ENCODE data around the gene TLR9.

TLR9 gene

GRCh38 chr3:52247409-52248164 lies 22.1 kb upstream of the TLR9 start:
- in situ Hi-C loops (cut with MboI; ENCODE audit: low sequenced_read_pairs): loop anchor here (25.0 kb wide), 1 partner anchor 90 kb away; no protein-coding TSS in a partner anchor

DNA sequence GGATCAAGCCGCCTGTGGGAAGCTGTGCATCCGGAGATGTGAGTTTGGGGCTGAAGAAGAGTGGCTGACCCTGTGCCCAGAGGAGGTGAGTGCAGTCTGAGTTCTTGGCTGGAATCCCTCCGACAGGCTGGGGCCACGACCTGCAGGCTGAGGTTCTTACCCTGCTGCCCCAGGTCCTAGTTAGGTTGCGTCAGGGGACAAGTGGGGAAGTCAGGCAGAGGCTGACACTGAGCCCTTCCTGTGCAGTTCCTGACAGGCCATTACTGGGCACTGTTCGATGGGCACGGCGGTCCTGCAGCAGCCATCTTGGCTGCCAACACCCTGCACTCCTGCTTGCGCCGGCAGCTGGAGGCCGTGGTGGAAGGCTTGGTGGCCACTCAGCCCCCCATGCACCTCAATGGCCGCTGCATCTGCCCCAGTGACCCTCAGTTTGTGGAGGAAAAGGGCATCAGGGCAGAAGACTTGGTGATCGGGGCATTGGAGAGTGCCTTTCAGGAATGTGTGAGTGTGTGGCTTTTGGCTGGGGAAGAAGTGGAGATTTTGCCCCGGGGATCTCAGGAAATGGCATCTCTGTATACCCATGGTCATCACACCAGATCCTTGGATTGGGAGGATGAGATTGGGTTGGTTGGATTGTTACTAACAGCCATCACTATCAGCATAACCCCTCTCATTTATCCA lies 21.4 kb upstream of the TLR9 start:
- in situ Hi-C loops (cut with MboI; ENCODE audit: low sequenced_read_pairs): loop anchor here (25.0 kb wide), 1 partner anchor 90 kb away; no protein-coding TSS in a partner anchor

DNA sequence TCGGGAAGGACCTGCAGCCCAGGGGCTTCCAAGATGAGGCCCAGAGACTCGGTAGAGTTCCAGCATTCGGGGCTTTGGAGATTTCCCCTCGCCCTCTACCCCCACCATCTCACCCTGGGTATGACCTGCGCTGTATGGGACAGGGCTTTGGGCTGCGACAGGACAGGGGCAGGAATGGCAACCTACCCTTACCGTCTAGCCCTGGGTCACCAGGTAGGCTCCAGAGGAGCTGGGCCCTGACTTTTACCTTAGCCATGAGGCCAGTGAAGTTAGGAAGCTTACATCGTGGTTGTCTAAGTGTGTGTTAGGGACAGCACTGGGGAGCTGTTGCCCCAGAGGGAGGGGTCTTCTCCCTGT lies 20.8 kb upstream of the TLR9 start:
- in situ Hi-C loops (cut with MboI; ENCODE audit: low sequenced_read_pairs): loop anchor here (25.0 kb wide), 1 partner anchor 91 kb away; no protein-coding TSS in a partner anchor

DNA sequence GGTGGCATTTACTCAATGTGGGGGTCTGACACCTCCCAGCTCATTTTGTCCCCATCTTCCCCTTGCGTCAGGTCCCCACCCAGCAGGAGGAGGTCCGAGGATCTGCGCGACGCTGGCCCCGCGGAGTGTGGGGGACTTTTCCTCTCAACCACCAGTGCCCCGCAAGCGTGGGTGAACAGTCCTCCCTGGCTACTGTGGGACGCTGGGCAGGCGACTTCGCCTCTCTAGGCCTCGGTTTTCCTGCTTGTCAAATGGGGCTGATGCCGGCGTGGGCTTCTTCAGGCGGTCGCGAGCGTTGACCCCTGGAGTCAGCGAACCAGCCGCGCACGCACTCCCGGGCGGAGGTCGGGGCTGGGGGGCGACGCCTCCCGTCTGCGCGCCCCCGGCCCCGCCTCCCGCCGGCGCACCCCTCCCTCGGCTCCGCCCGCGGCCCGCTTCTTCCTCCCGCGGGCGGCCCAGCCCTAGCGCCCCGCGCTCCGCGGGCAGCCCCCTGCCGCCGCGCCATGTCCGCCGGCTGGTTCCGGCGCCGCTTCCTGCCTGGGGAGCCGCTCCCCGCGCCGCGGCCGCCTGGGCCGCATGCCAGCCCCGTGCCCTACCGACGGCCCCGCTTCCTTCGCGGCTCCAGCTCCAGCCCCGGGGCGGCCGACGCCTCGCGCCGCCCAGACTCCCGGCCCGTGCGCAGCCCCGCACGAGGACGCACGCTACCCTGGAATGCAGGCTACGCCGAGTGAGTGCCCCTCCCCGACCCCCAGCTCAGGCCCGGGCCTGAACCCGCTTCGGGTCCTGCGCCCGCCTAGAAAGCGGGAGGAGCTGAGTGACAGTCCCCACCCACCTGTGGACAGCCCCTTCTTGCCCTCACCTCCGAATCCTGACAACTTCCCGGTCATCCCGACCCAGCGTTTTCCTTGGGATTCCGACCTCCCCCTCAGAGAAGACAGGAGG lies 20.1 kb upstream of the TLR9 start, which contains the start of gene PPM1M:
TSS of gene PPM1M (plus strand) at position 438 of the 942 bp plus-strand sequence. CDS start at position 504, 66 bp downstream.
- in situ Hi-C loops (cut with MboI; ENCODE audit: low sequenced_read_pairs): loop anchor here (25.0 kb wide), 1 partner anchor 92 kb away; no protein-coding TSS in a partner anchor

DNA sequence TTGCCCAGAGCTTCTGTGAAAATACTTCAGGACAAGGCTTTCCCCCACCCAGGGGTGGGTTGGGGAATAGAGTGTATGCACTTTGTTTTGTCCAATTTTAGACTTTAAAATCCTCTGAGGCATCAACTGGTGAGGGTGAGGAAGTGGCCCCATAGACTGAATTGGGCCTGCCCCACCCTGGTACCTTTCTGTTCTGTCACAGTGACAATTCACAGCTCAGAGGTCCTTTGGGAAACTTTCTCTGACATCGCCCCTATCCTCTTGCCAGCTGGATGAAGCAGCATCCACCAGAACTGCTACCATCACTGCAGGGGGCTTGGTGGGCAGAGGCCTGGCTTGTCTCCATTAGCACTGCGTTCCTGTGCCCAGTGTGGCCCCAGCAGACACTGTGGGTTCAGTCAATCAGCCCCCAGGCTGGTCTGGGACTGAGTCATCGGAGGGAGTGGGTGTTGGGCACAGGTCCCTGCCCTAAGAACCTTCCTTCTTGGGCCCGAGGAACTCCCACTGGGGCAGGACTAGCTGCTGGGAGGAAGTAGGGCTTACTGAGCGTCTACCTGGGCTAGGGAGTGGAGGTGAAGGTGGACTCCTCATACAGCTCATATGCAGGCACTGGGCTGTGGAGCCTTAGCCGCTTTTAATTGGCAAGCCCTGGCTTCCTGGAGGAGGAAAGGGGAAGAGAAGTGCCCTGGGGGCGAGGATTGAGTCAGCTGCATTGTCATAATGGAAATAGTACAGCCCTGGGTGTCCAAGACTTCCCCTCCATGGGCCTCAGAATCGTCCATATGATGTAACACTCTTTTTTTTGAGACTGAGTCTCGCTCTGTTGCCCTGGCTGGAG lies 18.6 kb upstream of the TLR9 start:
- in situ Hi-C loops (cut with MboI; ENCODE audit: low sequenced_read_pairs): loop anchor here (25.0 kb wide), 1 partner anchor 93 kb away; no protein-coding TSS in a partner anchor

DNA sequence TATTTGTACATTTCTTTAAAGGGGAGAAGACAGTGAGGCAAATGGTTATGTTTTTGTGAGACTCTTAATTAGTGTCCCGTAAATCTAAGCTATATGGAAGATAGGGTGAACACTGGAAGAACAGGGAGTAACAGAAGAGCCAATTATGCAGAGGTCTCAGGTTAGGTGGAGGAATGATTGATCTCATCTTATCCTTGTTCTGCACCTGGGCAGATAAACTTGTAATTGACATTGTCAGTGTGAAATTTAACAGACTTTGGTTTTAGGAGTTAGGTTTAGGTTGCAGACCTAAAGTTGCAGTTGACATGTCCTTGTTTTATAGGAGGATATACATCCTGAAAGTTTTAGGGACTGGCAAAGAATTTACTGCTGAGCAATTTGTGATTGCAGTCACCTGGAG lies 16.6 kb upstream of the TLR9 start:
- in situ Hi-C loops (cut with MboI; ENCODE audit: low sequenced_read_pairs): loop anchor here (25.0 kb wide), 1 partner anchor 95 kb away; no protein-coding TSS in a partner anchor

DNA sequence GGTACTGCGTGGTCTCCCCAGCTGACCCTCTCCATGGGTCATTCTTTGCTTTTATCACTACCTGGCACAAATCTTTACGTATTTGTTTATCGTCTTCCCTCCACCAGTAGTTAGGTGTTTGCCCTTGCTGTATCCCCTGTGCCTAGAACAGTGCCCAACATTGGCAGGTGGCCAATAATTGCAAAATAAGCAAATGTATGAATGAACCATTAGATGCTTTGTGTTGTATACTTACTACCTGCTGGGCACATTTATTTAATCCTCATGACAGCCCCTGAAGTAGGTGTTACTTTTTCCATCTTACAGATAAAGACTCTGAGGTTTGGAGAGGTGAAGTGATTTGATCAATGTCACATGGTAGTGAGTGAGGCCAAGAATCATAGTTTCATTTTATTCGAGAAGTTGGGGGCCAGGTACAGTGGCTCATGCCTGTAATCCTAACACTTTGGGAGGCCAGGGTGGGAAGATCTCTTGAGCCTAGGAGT lies 15.5 kb upstream of the TLR9 start:
- in situ Hi-C loops (cut with MboI; ENCODE audit: low sequenced_read_pairs): loop anchor here (25.0 kb wide), 1 partner anchor 96 kb away; no protein-coding TSS in a partner anchor

DNA sequence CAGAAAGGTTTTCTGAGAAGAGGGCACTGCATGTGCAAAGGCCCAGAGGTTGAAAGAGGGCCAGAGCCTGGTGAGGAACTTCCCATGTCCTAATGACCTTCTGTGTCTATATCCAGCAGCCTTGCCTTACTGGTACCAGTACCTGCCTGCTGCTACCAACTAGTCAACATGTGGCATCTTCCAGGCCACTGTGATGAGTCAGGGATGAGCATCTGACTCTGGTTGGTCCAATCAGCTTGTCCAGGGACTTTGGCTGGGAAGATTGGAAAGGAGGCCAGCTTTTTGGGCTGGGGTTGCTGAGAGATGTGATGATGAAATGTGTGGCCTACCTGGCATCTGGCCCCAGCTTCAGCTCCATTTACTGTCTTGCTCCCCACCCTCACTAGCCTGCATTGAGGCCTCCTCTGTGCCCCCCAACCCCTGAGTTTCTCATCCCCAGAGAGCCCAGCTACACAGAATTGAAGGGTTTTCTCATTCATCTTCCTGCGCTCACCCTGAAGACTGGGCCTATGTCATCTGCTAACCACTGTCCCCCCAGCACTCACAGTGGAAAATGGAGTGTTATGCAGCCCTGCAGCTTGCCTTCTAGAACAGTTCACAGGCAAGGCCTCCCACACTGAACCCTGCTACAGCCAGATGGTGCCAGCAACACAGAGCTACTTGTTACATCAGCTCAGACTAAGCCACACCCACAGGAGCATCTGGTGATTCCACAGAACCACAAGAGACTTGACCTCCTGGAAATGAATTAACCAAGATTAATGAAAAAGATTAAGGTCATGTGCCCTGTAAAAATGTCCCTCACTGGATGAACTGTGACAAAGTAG lies 14.8 kb upstream of the TLR9 start:
- in situ Hi-C loops (cut with MboI; ENCODE audit: low sequenced_read_pairs): loop anchor here (25.0 kb wide), 1 partner anchor 97 kb away; no protein-coding TSS in a partner anchor

DNA sequence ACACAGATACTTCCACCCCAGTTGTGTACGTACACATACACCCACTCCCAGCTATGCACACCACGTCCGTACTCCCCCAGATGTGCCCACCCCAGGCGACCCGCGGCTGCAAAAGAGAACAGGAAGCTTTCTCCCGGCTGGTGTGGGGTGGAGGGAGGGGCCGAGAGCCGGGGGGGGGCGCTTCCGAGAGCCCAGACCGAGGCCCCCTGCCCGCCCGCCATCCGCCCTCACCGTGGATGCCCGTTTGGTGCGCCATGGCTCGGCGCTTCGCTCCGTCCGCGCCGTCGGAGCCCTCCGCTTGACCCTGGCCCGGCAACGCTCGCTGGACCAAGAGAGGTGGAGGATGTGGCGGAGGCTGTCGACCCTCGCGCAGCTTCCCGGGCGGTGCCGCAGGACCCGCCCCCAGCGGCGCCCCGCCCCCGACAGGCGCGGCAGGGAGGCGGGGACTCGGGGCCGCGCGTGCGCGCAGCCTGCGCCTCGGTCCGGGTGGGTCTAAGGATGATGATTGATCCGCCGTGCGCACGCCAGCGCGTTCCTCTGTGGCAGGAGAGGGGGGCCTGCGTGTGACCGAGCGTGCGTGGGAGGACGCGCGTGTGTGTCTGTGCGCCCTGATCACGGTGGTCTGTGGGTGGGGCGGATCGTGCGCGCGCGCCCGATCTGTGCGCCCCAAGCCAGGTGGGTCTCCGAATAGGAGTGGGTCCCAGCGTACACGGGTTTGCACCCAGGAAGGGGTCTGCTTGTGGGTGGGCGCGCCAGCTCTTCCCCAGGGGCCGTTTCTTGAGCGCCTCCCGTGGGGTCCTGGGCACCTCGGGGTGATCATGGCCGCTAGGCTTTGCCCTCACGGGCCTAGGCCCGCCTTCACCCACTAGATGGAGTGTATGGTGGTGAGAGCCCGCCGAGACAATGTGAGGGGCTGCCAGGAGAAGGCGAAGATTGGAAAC lies 13.6 kb upstream of the TLR9 start, which contains the start of gene TWF2:
TSS of gene TWF2 (minus strand) at position 398 of the 941 bp plus-strand sequence. CDS start at position 256, 142 bp downstream.
- in situ Hi-C loops (cut with MboI; ENCODE audit: low sequenced_read_pairs): loop anchor here (25.0 kb wide), 1 partner anchor 98 kb away; no protein-coding TSS in a partner anchor

GRCh38 chr3:52238193-52238760 lies 12.8 kb upstream of the TLR9 start:
- in situ Hi-C loops (cut with MboI; ENCODE audit: low sequenced_read_pairs): loop anchor here (25.0 kb wide), 1 partner anchor 99 kb away; no protein-coding TSS in a partner anchor

- in situ Hi-C loops (cut with MboI; ENCODE audit: low sequenced_read_pairs): loop anchor here (25.0 kb wide), 1 partner anchor 100 kb away; no protein-coding TSS in a partner anchor
These were observed 12.3 kb upstream of the TLR9 start for GRCh38 chr3:52237657-52238172.

DNA sequence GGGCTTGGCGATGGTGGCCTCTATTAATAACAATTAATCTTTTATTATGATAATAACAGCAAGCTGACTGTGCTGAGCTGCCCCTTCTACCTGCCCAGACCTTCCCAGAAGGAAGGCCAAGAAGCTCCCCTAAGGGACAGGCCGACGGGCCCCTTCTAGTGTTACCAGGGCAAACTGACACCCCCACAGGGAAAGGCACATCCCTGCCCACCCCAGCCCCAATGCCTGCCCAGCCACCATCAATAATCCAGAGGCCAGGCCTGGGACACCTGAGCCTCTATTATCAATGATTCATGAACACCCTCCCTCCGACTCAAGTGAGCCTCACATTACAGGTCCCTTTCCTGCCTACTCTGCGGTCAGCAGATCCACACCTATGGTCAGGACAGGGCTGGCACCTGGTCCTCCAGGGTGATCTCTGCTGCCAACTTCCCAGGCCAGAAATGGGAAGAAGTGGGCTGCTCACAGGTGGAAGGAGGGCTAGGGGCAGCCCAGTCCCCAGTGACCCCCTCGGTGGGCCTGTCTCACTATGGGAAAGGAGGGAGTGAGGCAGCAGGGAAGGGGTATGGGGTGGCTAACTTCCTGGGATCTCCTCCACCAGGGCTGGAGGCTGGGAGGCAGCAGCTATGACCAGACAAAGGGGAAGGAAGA lies 11.7 kb upstream of the TLR9 start:
- in situ Hi-C loops (cut with MboI; ENCODE audit: low sequenced_read_pairs): loop anchor here (25.0 kb wide), 1 partner anchor 100 kb away; no protein-coding TSS in a partner anchor

DNA sequence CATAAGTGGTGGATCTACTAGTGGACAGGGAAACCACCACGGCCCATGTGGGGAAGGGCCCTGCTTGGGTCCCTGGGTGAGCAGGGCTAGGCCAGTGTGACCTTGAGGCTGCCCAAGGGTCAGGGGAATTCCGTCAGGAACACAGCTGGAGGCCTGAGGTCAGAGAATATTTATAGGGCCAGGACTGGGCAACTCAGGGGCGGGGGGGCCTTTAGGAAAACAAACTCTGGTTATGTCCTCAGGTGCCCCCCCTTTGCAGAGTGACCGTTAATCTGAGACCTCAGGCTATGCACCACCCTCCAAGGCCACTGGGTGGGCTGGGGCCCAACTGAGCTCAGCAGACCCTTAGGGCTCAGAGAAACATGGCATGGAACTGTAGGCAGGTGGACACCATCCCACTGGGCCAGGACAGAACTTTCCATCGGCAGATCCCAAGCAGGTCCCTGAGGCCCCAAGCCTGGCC lies 11.0 kb upstream of the TLR9 start:
- in situ Hi-C loops (cut with MboI; ENCODE audit: low sequenced_read_pairs): loop anchor here (25.0 kb wide), 1 partner anchor 101 kb away; no protein-coding TSS in a partner anchor

- in situ Hi-C loops (cut with MboI; ENCODE audit: low sequenced_read_pairs): loop anchor here (25.0 kb wide), 1 partner anchor 103 kb away; no protein-coding TSS in a partner anchor
These were observed 9.3 kb upstream of the TLR9 start for GRCh38 chr3:52234516-52235447.

DNA sequence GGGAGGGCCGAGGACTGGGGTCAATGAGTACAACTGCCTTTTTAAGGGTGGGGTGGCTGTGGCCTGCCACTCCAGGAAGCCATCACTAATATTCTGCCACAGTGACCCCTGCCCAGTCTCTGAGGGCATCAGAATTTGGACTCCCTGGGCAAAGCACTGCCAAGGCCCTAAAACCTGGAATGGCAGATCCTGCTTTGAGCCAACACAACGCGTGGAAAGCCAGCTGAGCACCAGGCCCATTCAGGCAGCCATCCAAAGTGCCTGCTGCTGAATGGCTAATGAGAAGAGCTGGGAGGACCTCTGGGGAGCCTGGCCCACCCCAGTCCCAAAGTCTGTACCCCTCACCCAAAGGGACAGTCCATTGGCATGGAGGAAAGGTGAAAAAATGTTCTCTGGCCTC lies 8.5 kb upstream of the TLR9 start:
- in situ Hi-C loops (cut with MboI; ENCODE audit: low sequenced_read_pairs): loop anchor here (25.0 kb wide), 1 partner anchor 103 kb away; no protein-coding TSS in a partner anchor

Measured in HL-60/S4 treated with retinoic acid at 250 ng/mL for 4 days and 3 days (cell line).